ENCODE data around the gene WNT3. TPM values are rescaled to one million over a fixed set of nuclear protein-coding genes. Genes with fewer than 3 reads are reported as not detected.
A peak's percentile ranks its signal among the peaks of the same experiment; 100 is the strongest.

The WNT3 gene
- total and polyA plus RNA-seq, 4 donors = 0.19 to 4.3 (median 2.7) TPM

GRCh38 chr17:46822388-46822921, 4.0 kb upstream of the WNT3 start:
- no peak overlapping the region for H3K27ac ChIP-seq (ENCODE audit: low read depth in 1 of 2, low read length in 2 of 2)
- no peak overlapping the region for H3K9ac ChIP-seq (ENCODE audit: low read depth in 1 of 2, low read length in 2 of 2)
- H3K4me3 ChIP-seq (ENCODE audit: low read depth in 1 of 3, low read length in 3 of 3) = no peak overlapping the region
- WGBS = 23% methylated on average over 35 of the region's 35 CpGs
- peak; percentile 65 for DNase-seq (ENCODE audit: low spot score)
- peaks cover 0 to 16% (median 8%) of the 10 kb centered on the region in 4 donors for H3K27me3 ChIP-seq (ENCODE audit: control insufficient read depth in 4 of 4, insufficient read depth in 4 of 4, low read length in 3 of 4)
- no peaks in the 10 kb centered on the region for H3K36me3 ChIP-seq (ENCODE audit: control insufficient read depth in 4 of 4, insufficient read depth in 3 of 4, low read depth in 1 of 4, low read length in 3 of 4)
- H3K4me1 ChIP-seq (ENCODE audit: control insufficient read depth in 4 of 4, insufficient read depth in 4 of 4, low read length in 3 of 4) = peaks cover 3 to 17% (median 13%) of the 10 kb centered on the region in 4 donors
- no peaks in the 10 kb centered on the region for H3K9me3 ChIP-seq (ENCODE audit: control insufficient read depth in 4 of 4, low read length in 3 of 4)
- TF ChIP-seq CTCF (IDR thresholded peaks at IDR 0.05; ENCODE audit: low read depth, low read length, missing input control) (peak; percentile 48), RAD21 (IDR thresholded peaks at IDR 0.05) (peak; percentile 56 to 71), JUND (IDR thresholded peaks at IDR 0.05) (no peak)

- no peaks in the 10 kb centered on the region for H3K9me3 ChIP-seq (ENCODE audit: control insufficient read depth in 4 of 4, low read length in 3 of 4)
- peaks cover 0 to 16% (median 8%) of the 10 kb centered on the region in 4 donors for H3K27me3 ChIP-seq (ENCODE audit: control insufficient read depth in 4 of 4, insufficient read depth in 4 of 4, low read length in 3 of 4)
- H3K36me3 ChIP-seq (ENCODE audit: control insufficient read depth in 4 of 4, insufficient read depth in 3 of 4, low read depth in 1 of 4, low read length in 3 of 4) = no peaks in the 10 kb centered on the region
- TF ChIP-seq JUND (IDR thresholded peaks at IDR 0.05) = no peak
- no peak for TF ChIP-seq ZBTB33 (IDR thresholded peaks at IDR 0.05)
- TF ChIP-seq RXRA (IDR thresholded peaks at IDR 0.05) = no peak
- no peak for TF ChIP-seq EGR1 (IDR thresholded peaks at IDR 0.05; ENCODE audit: low read depth in 2 of 2)
- TF ChIP-seq HNF4A (conservative IDR thresholded peaks at IDR 0.05) = no peak
- TF ChIP-seq NR2F2 (IDR thresholded peaks at IDR 0.05) = no peak
- no peak for TF ChIP-seq FOXA1 (IDR thresholded peaks at IDR 0.05)
- no peak for TF ChIP-seq REST (IDR thresholded peaks at IDR 0.05)
- no peak for TF ChIP-seq ATF3 (IDR thresholded peaks at IDR 0.05)
- no peak for TF ChIP-seq RAD21 (IDR thresholded peaks at IDR 0.05)
- no peak for TF ChIP-seq HNF4G (IDR thresholded peaks at IDR 0.05)
- no peak for TF ChIP-seq SP1 (IDR thresholded peaks at IDR 0.05)
- TF ChIP-seq, protein P1, sequence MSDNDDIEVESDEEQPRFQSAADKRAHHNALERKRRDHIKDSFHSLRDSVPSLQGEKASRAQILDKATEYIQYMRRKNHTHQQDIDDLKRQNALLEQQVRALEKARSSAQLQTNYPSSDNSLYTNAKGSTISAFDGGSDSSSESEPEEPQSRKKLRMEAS (IDR thresholded peaks at IDR 0.05) = no peak
- TF ChIP-seq TAF1 (conservative IDR thresholded peaks at IDR 0.05) = no peak
- no peak for TF ChIP-seq CTCF (IDR thresholded peaks at IDR 0.05; ENCODE audit: low read depth, low read length, missing input control)
- TF ChIP-seq YY1 (IDR thresholded peaks at IDR 0.05) = no peak
- TF ChIP-seq GABPA (IDR thresholded peaks at IDR 0.05 in 1 of 2, conservative IDR thresholded peaks at IDR 0.05 in 1 of 2) = no peak
- H3K27ac ChIP-seq (ENCODE audit: low read depth in 1 of 2, low read length in 2 of 2) = no peak overlapping the region
- H3K4me1 ChIP-seq (ENCODE audit: control insufficient read depth in 4 of 4, insufficient read depth in 4 of 4, low read length in 3 of 4) = peaks cover 3 to 17% (median 13%) of the 10 kb centered on the region in 4 donors
- WGBS = 30% methylated on average over 31 of the region's 31 CpGs
- no peak overlapping the region for H3K9ac ChIP-seq (ENCODE audit: low read depth in 1 of 2, low read length in 2 of 2)
- no peak overlapping the region for H3K4me3 ChIP-seq (ENCODE audit: low read depth in 1 of 3, low read length in 3 of 3)
- DNase-seq (ENCODE audit: low spot score) = no peak
Measured at GRCh38 chr17:46821482-46822387, 3.2 kb upstream of the WNT3 start.
